GM21447 (cell line): Measurements from ENCODE around the gene CCDC179.

Experiments used
- ATAC-seq: cut with Tn5 transposase; IDR thresholded peaks from one replicate; pipeline ENCODE4 v1.9.1; 2021; ENCODE audit not compliant: unreplicated experiment

The CCDC179 gene

DNA sequence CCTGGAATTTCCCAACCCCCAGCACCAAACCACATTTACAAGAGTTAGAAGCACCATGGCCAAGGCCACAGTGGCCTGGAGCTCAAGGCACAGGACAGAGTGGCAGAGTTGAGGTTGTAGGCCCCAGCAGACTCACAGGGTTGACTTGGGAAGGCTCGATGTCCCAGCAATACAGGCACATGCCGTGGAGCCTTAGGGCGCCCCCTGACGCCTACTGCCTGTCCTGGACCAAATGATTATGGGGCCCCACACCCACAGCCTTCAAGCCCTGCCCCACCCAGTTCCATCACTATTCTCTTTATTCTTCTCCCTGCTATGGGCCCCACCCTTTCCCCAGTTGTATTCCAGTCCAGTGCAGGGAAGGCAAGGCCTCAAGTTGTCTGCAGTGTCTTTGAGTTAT, at the start of gene CCDC179:
Gene CCDC179, minus strand, starts transcription at position 234 of the 400 bp plus-strand sequence. Its CDS starts 53 bp downstream, at position 181.
- no peak for ATAC-seq

DNA sequence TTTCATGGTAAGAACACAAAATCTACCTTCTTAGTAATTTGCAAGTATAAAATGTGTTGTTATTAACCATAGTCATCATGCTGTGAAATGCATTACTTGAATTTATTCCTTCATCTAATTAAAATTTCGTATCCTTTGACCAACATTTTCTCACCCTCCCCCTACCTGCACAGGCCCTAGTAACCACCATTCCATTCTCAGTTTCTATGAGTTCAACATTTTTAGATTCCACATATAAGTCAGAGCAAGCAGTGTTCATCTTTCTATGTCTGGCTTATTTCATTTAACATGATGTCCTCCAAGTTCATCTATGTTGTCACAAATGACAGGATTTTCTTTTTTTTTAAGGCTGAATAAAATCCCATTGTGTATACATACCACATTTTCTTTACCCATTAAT, 43.5 kb upstream of the CCDC179 start:
- no peak for ATAC-seq

DNA sequence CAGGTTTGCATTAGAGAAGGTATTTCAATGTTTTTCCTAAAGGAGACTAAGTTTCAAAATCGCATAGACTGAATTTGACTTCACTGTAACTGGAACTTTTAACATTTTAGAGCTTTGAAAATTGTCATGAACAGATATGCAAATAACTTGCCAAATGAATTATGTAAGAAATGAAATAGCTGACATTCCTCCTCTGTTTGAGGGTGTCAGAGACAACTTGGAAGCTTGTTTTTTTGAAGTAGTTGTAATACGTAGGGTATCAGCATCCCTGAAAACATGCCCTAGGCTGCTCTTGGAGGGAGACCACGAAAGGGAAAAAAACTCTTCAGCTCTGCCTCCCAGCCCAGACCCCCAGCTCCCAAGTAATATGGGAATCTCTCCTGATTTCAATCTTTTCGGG, 41.3 kb upstream of the CCDC179 start:
- no peak for ATAC-seq

DNA sequence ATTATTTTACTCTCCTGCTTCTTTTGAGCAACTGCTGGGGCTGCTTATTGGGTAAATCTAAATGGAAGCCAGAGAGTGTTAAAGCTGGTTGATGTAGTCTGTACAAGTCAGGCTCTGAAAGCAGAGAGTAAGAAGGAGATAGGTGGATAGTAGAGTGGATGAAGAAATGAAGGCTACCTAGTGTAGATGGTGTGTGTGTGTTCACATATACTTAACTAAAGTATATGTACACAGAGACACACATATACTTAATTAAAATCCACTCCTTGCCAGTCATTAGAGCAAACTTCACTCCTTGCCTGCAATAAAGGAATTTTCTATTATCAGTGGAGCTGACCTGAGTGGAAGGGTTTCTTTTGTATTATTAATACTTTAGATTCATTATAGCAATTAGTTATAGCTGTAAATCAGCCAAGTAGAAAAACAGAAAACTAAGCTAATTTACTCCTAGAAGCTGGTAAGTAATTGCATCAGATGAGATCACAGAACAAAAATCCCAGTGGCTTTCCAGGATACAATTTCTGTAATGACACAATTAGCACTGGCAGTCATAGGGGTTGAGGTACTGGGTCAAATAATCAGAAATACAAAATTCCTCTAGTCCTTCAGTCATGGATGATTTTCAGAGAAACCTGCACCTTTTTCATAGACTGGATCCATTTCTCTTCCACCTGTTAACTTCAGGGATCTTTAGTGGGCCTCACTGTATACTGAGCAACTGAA, 40.7 kb upstream of the CCDC179 start:
- no peak for ATAC-seq

DNA sequence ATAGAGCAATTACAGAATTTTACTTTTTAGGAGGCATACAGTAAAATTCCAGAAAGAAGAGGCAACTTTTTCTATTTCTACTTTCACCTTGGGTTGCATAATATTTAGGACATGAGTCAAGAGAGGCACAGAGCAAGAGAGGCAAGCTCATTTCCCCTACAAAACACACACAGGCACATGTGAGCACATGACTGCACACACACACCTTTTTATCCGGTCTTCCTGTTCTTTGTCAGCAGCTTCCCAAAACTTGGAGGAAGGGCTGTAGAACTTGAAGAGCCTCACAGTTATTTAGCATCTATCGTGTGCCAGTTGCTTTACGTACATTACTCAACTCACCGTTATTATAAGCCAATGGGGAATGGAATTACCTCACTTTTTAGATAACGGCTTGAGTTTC, 37.8 kb upstream of the CCDC179 start:
- no peak for ATAC-seq

DNA sequence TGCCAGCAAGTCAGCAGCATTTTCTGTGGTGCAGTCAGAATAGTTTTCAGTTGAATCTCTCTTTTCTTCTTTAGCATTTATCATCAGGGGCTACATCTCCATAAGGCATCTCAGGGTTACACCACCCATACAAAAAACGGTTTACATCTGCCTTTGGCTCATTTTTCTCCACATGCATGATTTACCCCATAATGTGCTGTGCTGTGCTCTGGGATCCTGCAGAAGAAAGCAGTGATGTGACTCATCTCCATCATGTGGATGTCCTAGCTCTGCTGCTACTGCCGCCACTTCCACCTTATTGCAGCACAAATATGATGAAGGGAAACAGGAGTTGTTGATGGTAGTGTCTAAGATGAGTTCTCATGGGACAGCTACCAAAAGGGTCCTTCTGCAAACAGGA, 30.0 kb upstream of the CCDC179 start:
- no peak for ATAC-seq

DNA sequence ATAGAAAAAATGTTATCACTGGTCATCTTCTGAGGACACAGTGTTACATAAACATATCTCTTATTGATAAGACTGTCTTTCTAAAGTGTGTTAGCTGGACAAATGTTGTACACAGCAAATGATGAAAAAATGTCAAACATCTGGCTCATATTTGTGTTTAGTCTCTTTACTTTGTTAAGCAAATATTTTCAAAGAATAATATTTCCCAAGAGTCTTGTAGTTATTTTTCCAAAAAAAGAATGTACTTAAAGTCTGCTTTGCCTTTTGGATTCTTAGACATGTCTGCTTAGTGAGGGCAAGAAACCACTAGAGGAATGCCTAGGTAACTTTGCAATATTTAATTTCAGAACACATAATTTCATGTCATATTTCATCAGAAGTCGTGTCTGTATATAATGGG, 23.9 kb upstream of the CCDC179 start:
- no peak for ATAC-seq

DNA sequence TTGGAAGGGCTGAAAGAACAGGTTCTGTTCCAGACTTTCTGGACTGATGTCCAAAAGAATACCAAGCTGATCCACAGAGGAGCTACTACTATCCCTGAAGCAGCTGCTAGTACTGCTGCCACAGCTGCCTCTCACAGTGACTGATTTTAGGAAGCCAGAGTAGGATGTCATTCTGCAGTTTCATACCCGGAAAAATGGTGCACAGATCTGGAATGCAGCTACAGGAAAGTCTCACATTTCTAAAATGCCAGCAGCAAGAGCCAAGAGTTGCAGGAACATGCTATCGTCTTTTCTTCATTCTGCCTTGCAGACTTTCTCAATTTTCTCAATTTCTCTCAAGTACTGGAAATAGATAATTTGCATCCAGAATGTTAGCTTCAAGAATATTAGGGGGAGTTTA, 19.4 kb upstream of the CCDC179 start:
- no peak for ATAC-seq

DNA sequence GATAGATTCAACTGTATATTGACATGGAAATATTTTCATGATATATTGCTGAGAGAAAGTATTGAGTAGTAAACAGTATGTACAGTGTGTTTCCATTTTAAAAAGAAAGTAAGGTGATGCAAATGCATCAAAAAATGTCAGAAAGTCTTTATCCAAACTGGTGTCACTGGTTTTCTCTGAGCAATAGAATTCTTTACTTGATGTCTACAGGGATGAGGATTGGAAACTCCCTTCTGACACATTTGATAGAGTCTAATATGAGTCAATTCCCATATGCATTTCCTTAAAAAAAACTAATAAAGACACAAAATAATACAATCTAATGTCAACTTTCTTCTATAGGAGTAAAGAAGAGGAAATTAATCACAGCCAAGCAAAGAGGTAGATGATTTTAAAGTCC, 18.3 kb upstream of the CCDC179 start:
- ATAC-seq, result no peak

DNA sequence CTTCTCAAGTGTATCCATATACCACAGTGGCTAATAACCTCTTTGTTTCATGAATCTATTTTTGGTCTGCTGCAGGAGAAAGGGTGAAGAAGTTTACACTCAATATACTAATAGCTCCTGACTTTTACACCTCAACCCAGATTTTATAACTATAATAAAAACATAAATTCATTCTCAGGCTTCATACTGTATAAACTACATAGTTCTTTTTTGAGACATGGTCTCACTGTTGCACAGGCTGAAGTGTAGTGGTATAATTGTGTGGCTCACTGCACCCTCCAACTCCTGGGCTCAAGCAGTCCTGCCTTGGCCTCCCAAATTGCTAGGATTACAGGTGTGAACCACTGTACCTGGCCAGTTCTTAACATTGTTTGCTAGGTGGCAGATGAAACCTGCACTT, 17.8 kb upstream of the CCDC179 start:
- ATAC-seq, result no peak

DNA sequence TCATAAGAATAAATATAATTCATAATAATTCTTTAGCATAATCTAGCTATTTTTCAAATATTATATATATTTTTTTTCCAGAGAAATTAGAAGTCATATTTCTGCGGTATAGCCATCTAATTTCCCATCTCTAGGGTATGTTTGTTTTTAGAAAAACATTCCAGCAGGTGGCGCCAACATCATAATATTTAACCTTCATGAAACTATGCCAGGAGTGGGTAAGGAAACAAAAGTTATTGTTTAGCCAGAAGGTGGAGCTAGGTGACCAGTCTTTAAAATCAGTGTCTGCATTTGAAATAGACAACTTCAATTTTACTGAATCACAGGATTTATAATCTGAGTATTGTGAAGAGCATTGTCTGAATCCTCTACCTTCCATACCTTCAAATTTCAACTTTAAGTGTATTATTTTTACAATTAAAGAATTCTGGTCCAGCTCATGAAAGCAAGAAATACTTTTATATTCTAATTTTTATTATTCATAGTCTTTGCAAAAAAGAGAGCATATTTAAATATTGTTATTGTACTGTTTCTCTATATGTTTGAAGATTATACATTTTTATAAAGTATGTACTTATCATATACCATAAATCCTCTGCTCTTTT, 15.7 kb upstream of the CCDC179 start:
- ATAC-seq, result peak; percentile 98

DNA sequence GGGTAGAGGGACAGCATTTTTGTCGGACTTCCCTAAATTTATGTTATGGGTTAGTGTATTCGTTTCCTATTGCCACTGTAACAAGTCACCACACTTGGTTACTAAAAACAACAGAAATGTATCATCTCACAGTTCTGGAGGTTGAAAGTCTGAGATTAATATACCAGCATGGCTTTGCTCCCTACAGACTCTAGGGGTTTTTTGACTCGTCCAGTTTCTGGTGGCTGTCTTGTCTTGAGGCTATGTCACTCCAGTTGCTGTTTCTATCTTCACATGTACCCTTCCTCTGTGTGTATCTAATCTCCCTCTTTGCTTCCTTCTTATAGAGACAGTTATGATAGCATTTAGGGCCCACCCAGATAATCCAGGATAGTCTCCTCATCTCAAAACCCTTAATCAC, 9.1 kb upstream of the CCDC179 start:
- ATAC-seq, result no peak

DNA sequence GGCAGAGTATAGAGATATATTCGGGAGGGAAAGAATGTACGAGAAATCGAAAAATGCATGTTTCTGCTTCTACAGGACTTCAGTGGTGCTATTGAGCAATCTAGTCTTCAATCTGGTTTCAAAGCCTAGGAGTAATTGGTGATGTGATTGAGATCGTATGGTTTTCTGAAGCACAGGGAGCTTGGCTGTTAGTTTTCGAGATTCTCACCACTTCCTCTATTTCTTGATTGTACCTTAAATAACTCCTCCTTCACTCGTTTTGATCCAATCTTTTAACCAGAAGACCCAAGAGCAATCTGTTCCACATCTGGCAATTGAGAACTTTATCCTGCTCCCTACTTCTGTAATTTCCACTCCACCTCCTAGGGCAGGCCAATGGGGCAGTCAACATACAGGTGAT, 518 bp downstream of the CCDC179 start:
- no peak for ATAC-seq

DNA sequence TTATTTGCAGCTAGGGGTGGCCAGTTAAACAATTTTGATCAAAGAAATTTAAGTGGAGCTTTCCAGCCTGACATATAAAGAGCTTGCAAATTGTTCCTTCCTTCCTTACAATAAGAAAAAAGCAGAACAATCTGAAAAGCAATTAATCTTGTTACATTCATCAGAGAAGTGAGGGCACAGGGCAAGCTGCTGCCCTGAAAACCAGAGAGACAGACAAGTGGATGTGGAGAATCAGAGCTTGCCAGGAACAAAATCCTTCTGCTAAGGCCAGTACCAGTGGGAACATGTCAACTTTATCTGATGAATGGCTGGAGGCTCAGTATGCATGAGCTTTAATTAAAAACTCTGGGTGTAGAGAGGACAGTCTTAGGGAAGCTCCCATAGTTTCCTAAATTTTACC, 8.8 kb downstream of the CCDC179 start:
- no peak for ATAC-seq

DNA sequence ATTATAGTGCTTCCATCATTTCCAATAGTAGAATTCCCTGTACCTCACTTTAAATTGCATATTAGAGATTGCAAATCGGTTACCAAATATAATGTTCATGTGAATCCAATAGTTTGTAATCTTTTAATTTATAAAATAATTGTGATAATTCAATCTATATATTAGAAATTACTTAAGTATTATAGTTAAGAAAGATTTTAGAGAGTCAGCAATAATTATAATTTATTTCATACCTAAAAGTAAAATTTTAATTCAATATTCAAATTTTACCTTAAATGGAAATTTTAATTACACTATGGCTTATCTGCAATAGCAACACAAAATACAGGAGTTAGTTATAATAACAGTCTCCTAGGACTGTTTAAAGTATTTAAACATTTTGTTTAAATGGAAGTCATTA, 13.5 kb downstream of the CCDC179 start:
- ATAC-seq, result no peak

DNA sequence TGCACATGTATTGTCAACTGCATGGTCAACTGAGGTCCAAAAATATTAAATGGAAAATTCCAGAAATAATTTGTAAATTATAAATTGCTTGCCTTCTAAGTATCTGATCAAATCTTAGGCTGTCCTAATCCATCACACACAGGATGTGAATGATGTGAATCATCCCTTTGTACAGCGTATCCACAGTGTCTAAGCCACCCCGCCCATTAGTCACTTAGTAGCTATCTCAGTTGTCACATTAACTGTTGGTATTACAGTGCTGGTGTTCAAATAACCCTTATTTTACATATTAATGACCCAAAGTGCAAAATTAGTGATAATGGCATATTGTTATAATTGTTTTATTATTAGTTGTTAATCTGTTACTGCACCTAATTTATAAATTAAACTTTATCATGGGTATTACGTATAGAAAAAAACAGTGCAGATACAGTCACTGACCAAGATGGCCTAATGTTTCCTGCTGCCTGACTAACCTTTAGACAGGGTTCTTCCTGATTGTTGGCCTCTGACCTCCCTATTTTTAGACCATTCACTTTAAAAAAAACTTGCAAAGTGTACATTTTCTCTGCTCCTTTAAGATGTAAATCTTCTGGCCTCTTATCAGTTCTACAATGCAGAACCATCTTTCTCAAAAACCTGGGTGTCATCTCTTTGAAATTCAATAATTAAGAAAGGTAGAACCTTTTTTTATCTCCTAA, 27.8 kb downstream of the CCDC179 start:
- ATAC-seq, result no peak

DNA sequence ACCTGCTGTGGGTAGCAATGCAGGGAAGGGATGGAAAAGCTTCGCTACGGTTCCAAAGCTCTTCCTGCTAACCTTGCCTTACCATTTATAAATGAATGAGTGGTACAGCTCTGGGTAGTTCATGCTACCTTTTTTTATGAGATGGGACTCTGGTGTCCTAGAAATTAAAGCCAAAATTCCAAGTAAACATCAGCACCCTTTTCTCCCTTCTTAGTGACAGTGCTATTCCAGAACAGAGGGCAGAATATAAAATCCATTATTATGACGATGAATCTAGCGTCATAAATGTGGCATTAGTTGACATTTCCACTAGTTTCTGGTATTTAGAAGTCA, 30.2 kb downstream of the CCDC179 start:
- ATAC-seq, result no peak

DNA sequence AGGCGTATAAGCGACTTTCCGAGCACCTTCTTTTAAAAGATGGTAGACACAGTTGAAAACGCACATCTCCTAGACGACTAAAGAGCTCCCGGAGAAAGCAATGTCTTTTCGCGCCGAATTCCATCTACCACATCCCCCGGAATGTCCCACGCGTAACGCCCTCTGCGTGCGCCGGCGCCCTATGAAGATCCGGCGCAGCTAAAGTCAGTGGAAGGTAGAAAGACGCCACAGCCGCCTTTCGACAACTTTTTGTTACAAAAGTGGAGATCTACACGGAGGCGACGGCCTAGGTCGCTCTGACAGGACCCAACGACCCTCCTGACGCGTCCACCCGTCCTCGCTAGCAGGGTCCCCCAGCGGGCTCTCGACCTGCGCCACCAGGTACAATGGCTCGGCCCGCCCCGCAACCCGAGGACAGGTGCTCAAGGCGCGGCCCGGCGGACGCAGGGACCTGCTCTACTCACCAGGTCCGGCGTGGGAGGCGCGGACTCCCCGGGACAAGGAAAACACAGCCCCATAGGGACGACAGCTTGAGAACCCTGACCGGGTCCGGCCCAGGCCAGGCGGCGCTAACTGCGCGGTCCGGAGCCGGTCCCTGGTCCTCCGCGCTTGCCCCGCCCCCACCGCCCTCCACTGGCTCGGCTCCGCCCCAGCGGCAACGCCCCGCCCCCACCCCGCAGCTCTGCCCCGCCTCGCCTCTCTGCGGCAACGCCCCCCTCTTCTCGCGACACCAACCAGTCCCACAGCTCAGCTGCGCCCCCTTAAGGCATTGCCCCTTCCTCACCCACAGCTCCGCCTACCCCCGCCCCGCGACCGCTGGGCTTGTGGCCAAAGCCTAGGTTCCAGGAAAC, 30.8 kb downstream of the CCDC179 start, which contains the start of gene SVIP:
Gene SVIP, minus strand, starts transcription at position 571 of the 851 bp plus-strand sequence. Its CDS starts 53 bp downstream, at position 518.
- peak; percentile 97 for ATAC-seq

DNA sequence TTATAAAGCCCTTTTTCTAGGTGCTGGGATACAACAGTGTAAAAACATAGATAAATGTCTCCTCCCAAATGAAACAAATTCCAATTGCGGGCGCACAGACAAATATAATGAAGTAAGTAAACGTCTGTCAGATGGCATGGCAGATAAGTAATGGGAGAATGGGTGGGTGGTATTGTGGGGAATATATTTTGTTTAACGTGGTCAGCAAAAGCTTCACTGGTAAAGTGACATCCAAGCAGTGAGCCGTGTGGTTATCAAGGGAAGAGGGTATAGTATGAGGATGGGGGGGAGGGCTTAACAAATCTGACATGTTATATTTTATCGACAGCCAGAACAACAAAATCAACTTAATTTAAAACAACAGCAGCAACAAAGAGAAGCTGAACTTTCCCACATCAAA, 31.9 kb downstream of the CCDC179 start:
- no peak for ATAC-seq

DNA sequence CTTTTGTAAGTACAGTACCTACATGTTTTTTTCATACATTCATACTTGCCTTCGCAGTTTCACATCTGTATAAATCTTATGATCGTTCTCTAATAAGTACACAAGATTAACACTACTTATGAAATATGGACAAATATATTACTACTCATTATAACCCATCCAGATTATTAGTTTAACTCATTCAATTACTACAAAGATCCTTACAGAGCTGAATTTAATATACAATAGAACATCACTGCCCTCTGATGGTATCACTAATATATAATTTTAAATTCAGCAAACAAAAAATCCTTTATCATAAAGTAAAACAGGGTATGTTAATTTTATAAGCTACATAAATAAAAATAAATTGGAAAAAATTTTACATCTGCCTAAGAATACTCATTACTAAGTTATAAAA, 38.1 kb downstream of the CCDC179 start:
- no peak for ATAC-seq

DNA sequence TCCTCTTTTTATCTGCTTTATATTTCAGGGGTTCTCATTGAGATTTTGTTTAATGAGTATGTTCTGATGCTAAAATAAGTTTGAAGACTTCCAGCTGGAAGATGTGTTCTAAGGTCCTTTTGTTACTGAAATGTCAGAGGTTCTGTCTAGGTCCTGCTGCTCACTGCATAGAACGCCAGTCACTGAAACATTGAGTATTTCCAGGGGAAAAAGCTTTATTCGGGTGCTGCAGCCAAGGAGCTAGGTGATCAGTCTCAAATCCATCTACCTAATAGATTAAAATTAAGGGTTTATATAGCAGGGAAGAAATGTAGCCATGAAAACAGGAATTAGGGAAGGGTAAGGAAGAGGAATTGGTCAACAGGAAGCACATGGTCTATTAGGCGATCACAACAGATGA, 50.4 kb downstream of the CCDC179 start:
- ATAC-seq, result no peak
